Liver (tissue), 9 donors: Measurements from ENCODE around the gene SKAP1. TPM values are rescaled to one million over a fixed set of nuclear protein-coding genes. Genes with fewer than 3 reads are reported as not detected.

Experiments
- DNase-seq: peaks from one replicate; pipeline ENCODE4 v3.0.0-alpha.2; 2017; ENCODE audit warnings: low spot score
- H3K27ac ChIP-seq, 2 donors: one replicate each; pipeline ENCODE4 v1.7.0; 2013; ENCODE audit warnings: inconsistent platforms in 2 of 2, low read length in 2 of 2, control low read depth in 1 of 2, low read depth in 1 of 2, mild to moderate bottlenecking in 1 of 2
- H3K27me3 ChIP-seq, 4 donors: one replicate each; pipeline versions ENCODE4 v1.6.1 to v1.7.0; 2013; ENCODE audit warnings: low read length in 3 of 4, inconsistent platforms in 1 of 4, mild to moderate bottlenecking in 1 of 4, moderate library complexity in 1 of 4; ENCODE audit not compliant: control insufficient read depth in 4 of 4, insufficient read depth in 4 of 4
- H3K36me3 ChIP-seq, 4 donors: one replicate each; pipeline versions ENCODE4 v1.6.1 to v1.7.0; 2013; ENCODE audit warnings: low read length in 3 of 4, mild to moderate bottlenecking in 3 of 4, low read depth in 1 of 4, moderate library complexity in 1 of 4; ENCODE audit not compliant: control insufficient read depth in 4 of 4, insufficient read depth in 3 of 4
- H3K4me1 ChIP-seq, 4 donors: one replicate each; pipeline versions ENCODE4 v1.6.1 to v1.7.0; 2013; ENCODE audit warnings: low read length in 3 of 4, mild to moderate bottlenecking in 3 of 4, moderate library complexity in 1 of 4; ENCODE audit not compliant: control insufficient read depth in 4 of 4, insufficient read depth in 4 of 4
- H3K4me3 ChIP-seq, 3 donors: one replicate each; pipeline versions ENCODE4 v1.6.1 to v1.7.0; 2013; ENCODE audit warnings: low read length in 3 of 3, control low read depth in 1 of 3, low read depth in 1 of 3, mild to moderate bottlenecking in 1 of 3
- H3K9ac ChIP-seq, 2 donors: one replicate each; pipeline ENCODE4 v1.7.0; 2013; ENCODE audit warnings: low read length in 2 of 2, mild to moderate bottlenecking in 2 of 2, moderate library complexity in 2 of 2, control low read depth in 1 of 2, low read depth in 1 of 2
- H3K9me3 ChIP-seq, 4 donors: one replicate each; pipeline versions ENCODE4 v1.6.1 to v1.7.0; 2013; ENCODE audit warnings: low read length in 3 of 4; ENCODE audit not compliant: control insufficient read depth in 4 of 4
- EGR1 ChIP-seq, 2 donors: IDR thresholded peaks; 2 replicates each; pipeline ENCODE4 v1.6.1; 2016 to 2018; ENCODE audit warnings: antibody characterized with exemption in 2 of 2, low read depth in 2 of 2
- FOXA1 ChIP-seq: IDR thresholded peaks from 2 replicates; pipeline ENCODE4 v1.6.1; 2016; ENCODE audit warnings: antibody characterized with exemption
- FOXA2 ChIP-seq: IDR thresholded peaks from 2 replicates; pipeline ENCODE4 v1.6.1; 2016; ENCODE audit warnings: antibody characterized with exemption
- GABPA ChIP-seq, 2 donors: IDR thresholded peaks in 1 of 2; conservative IDR thresholded peaks in 1 of 2; 2 replicates each; pipeline ENCODE4 v1.6.1; 2016; ENCODE audit warnings: antibody characterized with exemption in 2 of 2, mild to moderate bottlenecking in 1 of 2, moderate library complexity in 1 of 2
- HNF4A ChIP-seq, 2 donors: conservative IDR thresholded peaks; 2 replicates each; pipeline ENCODE4 v1.6.1; 2016; ENCODE audit warnings: antibody characterized with exemption in 2 of 2, mild to moderate bottlenecking in 2 of 2
- HNF4G ChIP-seq: IDR thresholded peaks from 2 replicates; pipeline ENCODE4 v1.6.1; 2016; ENCODE audit warnings: antibody characterized with exemption
- JUND ChIP-seq, 2 donors: IDR thresholded peaks; 2 replicates each; pipeline ENCODE4 v1.6.1; 2016; ENCODE audit warnings: antibody characterized with exemption in 2 of 2
- NR2F2 ChIP-seq: IDR thresholded peaks from 2 replicates; pipeline ENCODE4 v1.6.1; 2016; ENCODE audit warnings: antibody characterized with exemption
- RXRA ChIP-seq, 2 donors: IDR thresholded peaks; 2 replicates each; pipeline ENCODE4 v1.6.1; 2017 to 2018; ENCODE audit warnings: antibody characterized with exemption in 2 of 2, mild to moderate bottlenecking in 1 of 2
- SP1 ChIP-seq: IDR thresholded peaks from 2 replicates; pipeline ENCODE4 v1.6.1; 2018; ENCODE audit warnings: antibody characterized with exemption, mild to moderate bottlenecking
- TAF1 ChIP-seq: conservative IDR thresholded peaks from 2 replicates; pipeline ENCODE4 v1.6.1; 2016; ENCODE audit warnings: antibody characterized with exemption, mild to moderate bottlenecking
- YY1 ChIP-seq: IDR thresholded peaks from 2 replicates; pipeline ENCODE4 v1.6.1; 2016; ENCODE audit warnings: antibody characterized with exemption, mild to moderate bottlenecking
- WGBS: extraction: QIAGEN DNeasy Blood & Tissue Kit; methylation state at CpG from one replicate; pipeline ENCODE4 v1.1.7; 2013; 5-methylcytosine and 5-hydroxymethylcytosine counted together
- polyA plus RNA-seq, 2 donors: library from polyadenylated mRNA; stranded (reverse) in 1 of 2; unstranded in 1 of 2; fragments of 200-250 nt in 1 of 2; fragments of >200 nt in 1 of 2; fragmentation: Nextera tagmentation in 1 of 2; extraction: Ambion mirVana in 1 of 2; gene quantifications; one replicate each; pipeline versions ENCODE4 v1.2.1 to v1.2.3, GENCODE V29; 2013 to 2015
- total RNA-seq, 2 donors: library from RNA; depleted of rRNA; stranded (reverse); fragments of >200 nt; gene quantifications; one replicate each; pipeline ENCODE4 v1.2.3, GENCODE V29; 2014
- TF ChIP-seq, protein P1 (sequence below): IDR thresholded peaks from 2 replicates; pipeline ENCODE4 v1.6.1; 2016; ENCODE audit warnings: antibody characterized with exemption, mild to moderate bottlenecking
- TF ChIP-seq, protein P2 (sequence below): IDR thresholded peaks from 2 replicates; pipeline ENCODE4 v1.6.1; 2016; ENCODE audit warnings: antibody characterized with exemption
- TF ChIP-seq, protein P3 (sequence below): IDR thresholded peaks from 2 replicates; pipeline ENCODE4 v1.6.1; 2016; ENCODE audit warnings: antibody characterized with exemption
- TF ChIP-seq, protein P4 (sequence below): fragments of 150-350 bp; IDR thresholded peaks from 2 replicates; pipeline ENCODE4 v1.5.1; 2017; ENCODE audit warnings: improper control_type of control experiment, low read depth, low read length; ENCODE audit not compliant: missing input control
- TF ChIP-seq, protein P5 (sequence below): IDR thresholded peaks from 2 replicates; pipeline ENCODE4 v1.6.1; 2016; ENCODE audit warnings: antibody characterized with exemption
- donor health status: healthy.
- donor health status: healthy.
- donor health status: healthy.
- donor health status: healthy.
- donor health status: healthy.

Gene SKAP1
- total and polyA plus RNA-seq, 4 donors = 2.5 to 20.8 (median 11.3) TPM

DNA sequence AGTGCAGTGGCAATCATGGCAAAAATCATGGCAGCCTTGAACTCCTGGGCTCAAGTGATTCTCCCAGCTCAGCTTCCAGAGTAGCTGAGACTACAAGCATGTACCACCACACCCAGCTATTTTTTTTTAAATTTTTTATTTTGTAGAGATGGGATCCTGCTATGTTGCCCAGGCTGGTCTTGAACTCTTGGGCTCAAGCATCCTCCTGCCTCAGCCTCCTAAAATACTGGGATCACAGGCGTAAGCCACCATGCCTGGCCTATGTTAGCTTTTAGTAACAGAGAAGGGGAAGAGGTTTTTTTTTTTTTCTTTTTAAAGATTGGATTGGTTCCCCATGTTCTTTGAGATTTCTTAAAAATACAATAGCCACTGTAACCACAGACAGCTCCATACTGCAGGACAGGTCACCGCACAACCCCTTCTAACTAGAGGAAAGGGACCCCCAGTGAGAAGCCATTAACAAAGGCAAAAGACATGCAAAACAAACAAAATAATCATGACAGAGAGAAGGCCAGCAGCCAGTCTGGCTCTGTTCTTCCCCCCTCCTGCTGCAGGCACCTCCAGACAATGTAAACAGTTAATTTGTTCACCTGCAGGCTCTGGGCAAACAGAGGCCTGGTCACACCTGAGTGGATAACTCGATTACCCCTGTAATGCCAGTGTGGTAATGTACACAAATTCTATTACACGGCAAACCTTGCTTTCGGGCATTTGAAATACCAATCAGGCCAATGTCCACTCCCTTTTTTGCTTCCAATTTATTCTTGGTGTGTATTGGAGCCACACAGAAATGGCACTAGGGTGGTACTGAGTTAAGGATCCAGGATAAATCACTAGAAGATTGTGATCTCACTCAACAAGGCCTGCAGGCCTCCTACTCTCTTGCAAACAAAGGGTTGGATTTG, 269.6 kb downstream of the SKAP1 start:
- no peak for DNase-seq
- TF ChIP-seq, protein P1, sequence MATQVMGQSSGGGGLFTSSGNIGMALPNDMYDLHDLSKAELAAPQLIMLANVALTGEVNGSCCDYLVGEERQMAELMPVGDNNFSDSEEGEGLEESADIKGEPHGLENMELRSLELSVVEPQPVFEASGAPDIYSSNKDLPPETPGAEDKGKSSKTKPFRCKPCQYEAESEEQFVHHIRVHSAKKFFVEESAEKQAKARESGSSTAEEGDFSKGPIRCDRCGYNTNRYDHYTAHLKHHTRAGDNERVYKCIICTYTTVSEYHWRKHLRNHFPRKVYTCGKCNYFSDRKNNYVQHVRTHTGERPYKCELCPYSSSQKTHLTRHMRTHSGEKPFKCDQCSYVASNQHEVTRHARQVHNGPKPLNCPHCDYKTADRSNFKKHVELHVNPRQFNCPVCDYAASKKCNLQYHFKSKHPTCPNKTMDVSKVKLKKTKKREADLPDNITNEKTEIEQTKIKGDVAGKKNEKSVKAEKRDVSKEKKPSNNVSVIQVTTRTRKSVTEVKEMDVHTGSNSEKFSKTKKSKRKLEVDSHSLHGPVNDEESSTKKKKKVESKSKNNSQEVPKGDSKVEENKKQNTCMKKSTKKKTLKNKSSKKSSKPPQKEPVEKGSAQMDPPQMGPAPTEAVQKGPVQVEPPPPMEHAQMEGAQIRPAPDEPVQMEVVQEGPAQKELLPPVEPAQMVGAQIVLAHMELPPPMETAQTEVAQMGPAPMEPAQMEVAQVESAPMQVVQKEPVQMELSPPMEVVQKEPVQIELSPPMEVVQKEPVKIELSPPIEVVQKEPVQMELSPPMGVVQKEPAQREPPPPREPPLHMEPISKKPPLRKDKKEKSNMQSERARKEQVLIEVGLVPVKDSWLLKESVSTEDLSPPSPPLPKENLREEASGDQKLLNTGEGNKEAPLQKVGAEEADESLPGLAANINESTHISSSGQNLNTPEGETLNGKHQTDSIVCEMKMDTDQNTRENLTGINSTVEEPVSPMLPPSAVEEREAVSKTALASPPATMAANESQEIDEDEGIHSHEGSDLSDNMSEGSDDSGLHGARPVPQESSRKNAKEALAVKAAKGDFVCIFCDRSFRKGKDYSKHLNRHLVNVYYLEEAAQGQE = no peak
- TF ChIP-seq YY1 = peak; percentile 62
- TF ChIP-seq SP1 = no peak
- TF ChIP-seq, protein P2, sequence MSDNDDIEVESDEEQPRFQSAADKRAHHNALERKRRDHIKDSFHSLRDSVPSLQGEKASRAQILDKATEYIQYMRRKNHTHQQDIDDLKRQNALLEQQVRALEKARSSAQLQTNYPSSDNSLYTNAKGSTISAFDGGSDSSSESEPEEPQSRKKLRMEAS = no peak
- no peak for TF ChIP-seq GABPA (IDR thresholded peaks at IDR 0.05 in 1 of 2, conservative IDR thresholded peaks at IDR 0.05 in 1 of 2)
- TF ChIP-seq HNF4G = no peak
- TF ChIP-seq TAF1 = no peak
- no peak for TF ChIP-seq NR2F2
- TF ChIP-seq FOXA1 = peak; percentile 56
- peak; percentile 61 for TF ChIP-seq FOXA2
- peak in 1 of 2 donors; percentile 58 for TF ChIP-seq RXRA (IDR thresholded peaks at IDR 0.05)
- TF ChIP-seq, protein P3, sequence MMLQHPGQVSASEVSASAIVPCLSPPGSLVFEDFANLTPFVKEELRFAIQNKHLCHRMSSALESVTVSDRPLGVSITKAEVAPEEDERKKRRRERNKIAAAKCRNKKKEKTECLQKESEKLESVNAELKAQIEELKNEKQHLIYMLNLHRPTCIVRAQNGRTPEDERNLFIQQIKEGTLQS = no peak
- TF ChIP-seq EGR1 (IDR thresholded peaks at IDR 0.05; ENCODE audit: low read depth in 2 of 2) = no peak
- TF ChIP-seq JUND (IDR thresholded peaks at IDR 0.05) = peak in 1 of 2 donors; percentile 8
- TF ChIP-seq, protein P4, sequence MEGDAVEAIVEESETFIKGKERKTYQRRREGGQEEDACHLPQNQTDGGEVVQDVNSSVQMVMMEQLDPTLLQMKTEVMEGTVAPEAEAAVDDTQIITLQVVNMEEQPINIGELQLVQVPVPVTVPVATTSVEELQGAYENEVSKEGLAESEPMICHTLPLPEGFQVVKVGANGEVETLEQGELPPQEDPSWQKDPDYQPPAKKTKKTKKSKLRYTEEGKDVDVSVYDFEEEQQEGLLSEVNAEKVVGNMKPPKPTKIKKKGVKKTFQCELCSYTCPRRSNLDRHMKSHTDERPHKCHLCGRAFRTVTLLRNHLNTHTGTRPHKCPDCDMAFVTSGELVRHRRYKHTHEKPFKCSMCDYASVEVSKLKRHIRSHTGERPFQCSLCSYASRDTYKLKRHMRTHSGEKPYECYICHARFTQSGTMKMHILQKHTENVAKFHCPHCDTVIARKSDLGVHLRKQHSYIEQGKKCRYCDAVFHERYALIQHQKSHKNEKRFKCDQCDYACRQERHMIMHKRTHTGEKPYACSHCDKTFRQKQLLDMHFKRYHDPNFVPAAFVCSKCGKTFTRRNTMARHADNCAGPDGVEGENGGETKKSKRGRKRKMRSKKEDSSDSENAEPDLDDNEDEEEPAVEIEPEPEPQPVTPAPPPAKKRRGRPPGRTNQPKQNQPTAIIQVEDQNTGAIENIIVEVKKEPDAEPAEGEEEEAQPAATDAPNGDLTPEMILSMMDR = no peak
- TF ChIP-seq, protein P5, sequence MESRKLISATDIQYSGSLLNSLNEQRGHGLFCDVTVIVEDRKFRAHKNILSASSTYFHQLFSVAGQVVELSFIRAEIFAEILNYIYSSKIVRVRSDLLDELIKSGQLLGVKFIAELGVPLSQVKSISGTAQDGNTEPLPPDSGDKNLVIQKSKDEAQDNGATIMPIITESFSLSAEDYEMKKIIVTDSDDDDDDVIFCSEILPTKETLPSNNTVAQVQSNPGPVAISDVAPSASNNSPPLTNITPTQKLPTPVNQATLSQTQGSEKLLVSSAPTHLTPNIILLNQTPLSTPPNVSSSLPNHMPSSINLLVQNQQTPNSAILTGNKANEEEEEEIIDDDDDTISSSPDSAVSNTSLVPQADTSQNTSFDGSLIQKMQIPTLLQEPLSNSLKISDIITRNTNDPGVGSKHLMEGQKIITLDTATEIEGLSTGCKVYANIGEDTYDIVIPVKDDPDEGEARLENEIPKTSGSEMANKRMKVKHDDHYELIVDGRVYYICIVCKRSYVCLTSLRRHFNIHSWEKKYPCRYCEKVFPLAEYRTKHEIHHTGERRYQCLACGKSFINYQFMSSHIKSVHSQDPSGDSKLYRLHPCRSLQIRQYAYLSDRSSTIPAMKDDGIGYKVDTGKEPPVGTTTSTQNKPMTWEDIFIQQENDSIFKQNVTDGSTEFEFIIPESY = no peak
- TF ChIP-seq HNF4A (conservative IDR thresholded peaks at IDR 0.05) = peak in 1 of 2 donors; percentile 65
- peaks cover 0 to 8% (median 1%) of the 10 kb centered on the region in 4 donors for H3K36me3 ChIP-seq
- peak overlapping the region; percentile 0 to 85 for H3K9ac ChIP-seq
- no peaks in the 10 kb centered on the region for H3K9me3 ChIP-seq
- H3K27ac ChIP-seq = peak overlapping the region; percentile 84 to 94
- H3K27me3 ChIP-seq = no peaks in the 10 kb centered on the region
- H3K4me3 ChIP-seq = peak overlapping the region; percentile 18 to 51 (median 37)
- H3K4me1 ChIP-seq = peaks cover 2 to 38% (median 13%) of the 10 kb centered on the region in 4 donors
- WGBS = 48% methylated on average over 5 of the region's 5 CpGs
